Right atrium auricular region (tissue), 2 donors: ENCODE results near the gene NFIL3. TPM values are rescaled to one million over a fixed set of nuclear protein-coding genes. Genes with fewer than 3 reads are reported as not detected.
A peak's percentile ranks its signal among the peaks of the same experiment; 100 is the strongest.

Source experiments
- DNase-seq: peaks from one replicate; pipeline ENCODE4 v3.0.0-alpha.2; 2019; ENCODE audit warnings: low spot score
- H3K27ac ChIP-seq, 2 donors: fragments of 200-600 bp; sonication (generic); 1 replicate in 1 of 2; 2 replicates in 1 of 2; pipeline ENCODE4 v1.5.1; 2016 to 2019
- H3K27me3 ChIP-seq, 2 donors: fragments of 200-600 bp; sonication (generic); one replicate each; pipeline versions ENCODE4 v1.5.1 to v1.6.0; 2017 to 2019
- H3K36me3 ChIP-seq: fragments of 200-600 bp; sonication (generic); one replicate; pipeline ENCODE4 v1.5.1; 2016
- H3K4me1 ChIP-seq, 2 donors: fragments of 200-600 bp; sonication (generic); one replicate each; pipeline versions ENCODE4 v1.5.1 to v1.6.0; 2017 to 2019
- H3K4me3 ChIP-seq, 2 donors: fragments of 200-600 bp; sonication (generic); 1 replicate in 1 of 2; 2 replicates in 1 of 2; pipeline ENCODE4 v1.5.1; 2017 to 2019; ENCODE audit warnings: mild to moderate bottlenecking in 1 of 2, moderate library complexity in 1 of 2
- H3K9me3 ChIP-seq, 2 donors: fragments of 200-600 bp; sonication (generic); one replicate each; pipeline ENCODE4 v1.5.1; 2019
- total RNA-seq, 2 donors: library from RNA; depleted of rRNA; stranded (reverse); fragments of >200 nt; gene quantifications; one replicate each; pipeline ENCODE4 v1.1.0, GENCODE V29; 2016
- TF ChIP-seq, protein P1 (sequence below), 2 donors: fragments of 200-600 bp; sonication (generic); IDR thresholded peaks; one replicate each; pipeline ENCODE4 v1.5.1; 2019; ENCODE audit warnings: antibody characterized with exemption in 2 of 2

NFIL3 gene
- total RNA-seq, 2 donors from 2014 or later = 21.2 to 25.5 TPM

DNA sequence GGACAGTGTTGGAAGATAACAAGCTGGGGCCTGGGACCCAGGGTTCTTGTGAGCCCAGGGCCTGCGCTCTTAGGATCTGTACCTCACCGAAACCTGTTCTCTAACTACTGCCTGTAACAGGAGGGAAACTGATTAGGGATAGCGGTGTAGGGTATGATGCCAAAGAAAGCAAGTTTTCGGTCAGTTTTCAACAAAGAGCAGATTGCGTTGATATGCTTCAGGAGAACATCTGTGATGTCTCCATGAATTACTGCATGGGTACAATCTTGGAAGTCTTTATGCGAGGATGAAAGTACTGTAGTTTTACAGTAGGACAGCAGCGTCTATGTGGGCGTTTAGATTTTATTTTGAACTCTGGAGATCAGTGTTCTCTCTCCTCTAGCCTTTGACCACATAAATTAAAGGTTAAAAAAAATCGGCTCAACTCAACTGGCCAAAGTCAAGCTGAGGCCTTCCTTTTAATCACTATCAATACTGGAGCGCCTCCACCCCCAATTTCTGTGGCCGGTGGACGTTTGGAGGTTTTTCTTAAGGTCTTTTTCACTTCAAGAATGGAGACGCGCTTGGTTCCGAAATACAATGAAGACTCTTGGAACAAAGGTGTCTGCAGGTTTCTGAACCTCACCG lies 3.0 kb downstream of the NFIL3 start:
- Histone ChIP-seq H3K4me3 (peak overlapping the region; percentile 80 to 88), H3K4me1 (peaks cover 0 to 50% of the 10 kb centered on the region in 2 donors), H3K27ac (peak overlapping the region; percentile 95 to 97), H3K27me3 (no peaks in the 10 kb centered on the region), H3K9me3 (no peaks in the 10 kb centered on the region), H3K36me3 (no peaks in the 10 kb centered on the region)
- DNase-seq = no peak
- TF ChIP-seq, protein P1, sequence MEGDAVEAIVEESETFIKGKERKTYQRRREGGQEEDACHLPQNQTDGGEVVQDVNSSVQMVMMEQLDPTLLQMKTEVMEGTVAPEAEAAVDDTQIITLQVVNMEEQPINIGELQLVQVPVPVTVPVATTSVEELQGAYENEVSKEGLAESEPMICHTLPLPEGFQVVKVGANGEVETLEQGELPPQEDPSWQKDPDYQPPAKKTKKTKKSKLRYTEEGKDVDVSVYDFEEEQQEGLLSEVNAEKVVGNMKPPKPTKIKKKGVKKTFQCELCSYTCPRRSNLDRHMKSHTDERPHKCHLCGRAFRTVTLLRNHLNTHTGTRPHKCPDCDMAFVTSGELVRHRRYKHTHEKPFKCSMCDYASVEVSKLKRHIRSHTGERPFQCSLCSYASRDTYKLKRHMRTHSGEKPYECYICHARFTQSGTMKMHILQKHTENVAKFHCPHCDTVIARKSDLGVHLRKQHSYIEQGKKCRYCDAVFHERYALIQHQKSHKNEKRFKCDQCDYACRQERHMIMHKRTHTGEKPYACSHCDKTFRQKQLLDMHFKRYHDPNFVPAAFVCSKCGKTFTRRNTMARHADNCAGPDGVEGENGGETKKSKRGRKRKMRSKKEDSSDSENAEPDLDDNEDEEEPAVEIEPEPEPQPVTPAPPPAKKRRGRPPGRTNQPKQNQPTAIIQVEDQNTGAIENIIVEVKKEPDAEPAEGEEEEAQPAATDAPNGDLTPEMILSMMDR (IDR thresholded peaks at IDR 0.05) = no peak

DNA sequence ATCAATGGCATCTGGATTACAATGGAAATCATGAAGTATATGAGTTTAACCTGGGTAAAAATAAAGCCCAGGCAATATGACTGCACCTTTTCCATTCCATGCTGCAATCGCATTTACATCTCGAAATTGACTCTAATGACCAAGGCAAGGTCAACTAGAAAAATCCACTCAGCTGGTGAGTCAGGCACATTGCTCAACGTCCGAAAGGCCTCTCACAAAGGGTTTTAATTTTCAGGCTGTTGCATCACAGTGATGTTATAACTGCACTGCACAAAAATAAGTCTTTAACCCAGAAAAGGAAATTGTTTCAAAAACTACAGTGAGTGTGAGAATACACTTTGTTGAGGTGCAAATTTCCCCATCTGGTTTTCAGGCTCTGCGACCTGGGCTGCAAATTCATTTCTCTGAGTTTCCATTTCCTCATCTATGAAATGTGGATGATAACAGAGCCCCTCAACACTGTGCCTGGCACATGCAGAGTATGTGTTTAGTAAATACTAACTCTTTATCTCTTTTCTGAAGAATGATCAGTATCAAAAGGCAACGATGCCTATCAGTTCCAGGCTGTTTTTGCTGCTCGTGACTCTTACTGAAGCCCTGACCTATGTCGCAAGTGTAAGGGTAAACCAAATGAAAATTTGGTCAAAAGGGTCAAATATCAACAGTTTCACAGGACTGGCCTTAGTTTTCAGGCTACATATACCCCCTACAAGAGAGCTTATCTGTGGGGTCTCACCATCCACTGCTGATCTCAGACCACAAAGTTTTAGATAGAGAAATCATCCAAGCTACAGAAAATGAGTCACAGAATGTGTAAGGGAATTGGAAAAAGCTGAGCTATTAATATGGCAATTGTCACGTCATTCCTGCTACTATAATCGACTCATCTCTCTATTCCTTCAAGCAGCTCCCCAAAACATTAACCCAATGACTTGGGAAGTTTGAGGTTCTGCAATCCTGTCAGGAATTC lies 4.1 kb downstream of the NFIL3 start:
- peak overlapping the region; percentile 40 to 97 for H3K27ac ChIP-seq
- no peak overlapping the region for H3K4me3 ChIP-seq
- TF ChIP-seq, protein P1 (IDR thresholded peaks at IDR 0.05) = no peak
- H3K36me3 ChIP-seq = no peaks in the 10 kb centered on the region
- no peaks in the 10 kb centered on the region for H3K9me3 ChIP-seq
- peak; percentile 89 for DNase-seq
- no peaks in the 10 kb centered on the region for H3K27me3 ChIP-seq
- peaks cover 0 to 41% of the 10 kb centered on the region in 2 donors for H3K4me1 ChIP-seq

DNA sequence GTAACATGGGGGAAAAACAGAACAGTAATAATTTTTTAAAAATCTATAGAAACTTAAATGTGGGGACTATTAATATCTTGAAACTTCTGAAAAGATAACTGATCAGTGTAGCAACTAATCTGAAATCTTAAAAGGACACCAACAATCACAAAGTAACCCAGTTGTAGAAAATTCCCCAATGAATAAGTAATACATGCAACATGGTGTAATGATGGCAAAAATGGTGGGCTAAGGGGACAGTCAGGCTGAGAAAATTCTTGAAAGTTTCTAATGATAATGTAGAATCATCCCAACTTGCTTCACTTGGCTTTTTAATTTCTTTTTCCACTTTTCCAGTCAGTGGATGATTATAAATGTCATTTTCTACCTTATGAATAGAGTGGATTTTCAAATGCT lies 5.4 kb downstream of the NFIL3 start:
- H3K27ac ChIP-seq = no peak overlapping the region
- TF ChIP-seq, protein P1 (IDR thresholded peaks at IDR 0.05) = no peak
- H3K27me3 ChIP-seq = no peaks in the 10 kb centered on the region
- peaks cover 0 to 41% of the 10 kb centered on the region in 2 donors for H3K4me1 ChIP-seq
- H3K36me3 ChIP-seq = no peaks in the 10 kb centered on the region
- no peak overlapping the region for H3K4me3 ChIP-seq
- DNase-seq = no peak
- H3K9me3 ChIP-seq = no peaks in the 10 kb centered on the region

GRCh38 chr9:91417602-91418214 lies 5.9 kb downstream of the NFIL3 start:
- Histone ChIP-seq H3K27me3 (no peaks in the 10 kb centered on the region), H3K9me3 (no peaks in the 10 kb centered on the region), H3K4me3 (no peak overlapping the region), H3K36me3 (no peaks in the 10 kb centered on the region), H3K27ac (no peak overlapping the region), H3K4me1 (peaks cover 0 to 41% of the 10 kb centered on the region in 2 donors)
- DNase-seq = no peak
- TF ChIP-seq, protein P1 (IDR thresholded peaks at IDR 0.05) = no peak

DNA sequence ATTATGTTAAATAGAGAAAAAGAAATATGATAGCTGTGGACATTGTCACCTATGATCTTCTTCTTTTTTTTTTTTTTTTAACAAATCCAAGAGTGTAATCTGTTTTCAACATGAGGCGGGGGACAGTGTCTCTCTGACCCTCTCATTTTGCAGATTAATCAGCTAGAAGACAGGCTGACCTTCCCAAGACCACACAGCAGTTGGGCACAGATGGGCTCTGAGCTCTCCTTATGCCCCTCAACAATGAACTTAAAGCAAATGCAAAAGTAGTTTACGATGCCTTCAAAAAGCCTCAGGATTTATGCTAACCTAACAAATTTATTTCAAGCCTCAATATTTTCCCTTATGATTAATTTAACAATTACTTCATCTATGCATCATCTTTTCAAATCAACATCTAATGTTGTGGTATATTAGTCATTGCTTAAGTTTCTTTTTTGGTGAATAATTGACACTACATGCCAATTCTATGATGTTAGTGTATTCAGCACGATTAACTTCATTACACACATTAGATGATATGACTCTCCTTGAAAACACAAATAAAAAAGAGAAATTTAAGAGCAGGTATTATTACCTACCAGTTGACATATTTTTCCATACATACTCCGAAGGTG lies 7.4 kb downstream of the NFIL3 start:
- no peaks in the 10 kb centered on the region for H3K36me3 ChIP-seq
- peaks cover 0 to 28% of the 10 kb centered on the region in 2 donors for H3K4me1 ChIP-seq
- H3K9me3 ChIP-seq = no peaks in the 10 kb centered on the region
- H3K27ac ChIP-seq = no peak overlapping the region
- no peaks in the 10 kb centered on the region for H3K27me3 ChIP-seq
- no peak overlapping the region for H3K4me3 ChIP-seq
- no peak for DNase-seq
- TF ChIP-seq, protein P1 (IDR thresholded peaks at IDR 0.05) = no peak
